ENCODE data around the gene NEO1. TPM values are rescaled to one million over a fixed set of nuclear protein-coding genes. Genes with fewer than 3 reads are reported as not detected.

NEO1 gene
- total RNA-seq, 1 donor from 2014 or later = 30.3 TPM

- Mint-ChIP-seq H3K4me3 (ENCODE audit: unreplicated experiment) (no peak overlapping the region), H3K9me3 (ENCODE audit: unreplicated experiment) (no peaks in the 10 kb centered on the region), H3K36me3 (ENCODE audit: low read depth, unreplicated experiment) (peaks cover 5% of the 10 kb centered on the region), H3K4me1 (ENCODE audit: low read depth, unreplicated experiment) (peaks cover 11% of the 10 kb centered on the region), H3K27ac (ENCODE audit: unreplicated experiment) (no peak overlapping the region), H3K27me3 (ENCODE audit: low read depth, unreplicated experiment) (no peaks in the 10 kb centered on the region)
- no peak for TF ChIP-seq EZH2 (IDR thresholded peaks at IDR 0.05; ENCODE audit: insufficient read depth, low read length)
- TF ChIP-seq, protein P1, sequence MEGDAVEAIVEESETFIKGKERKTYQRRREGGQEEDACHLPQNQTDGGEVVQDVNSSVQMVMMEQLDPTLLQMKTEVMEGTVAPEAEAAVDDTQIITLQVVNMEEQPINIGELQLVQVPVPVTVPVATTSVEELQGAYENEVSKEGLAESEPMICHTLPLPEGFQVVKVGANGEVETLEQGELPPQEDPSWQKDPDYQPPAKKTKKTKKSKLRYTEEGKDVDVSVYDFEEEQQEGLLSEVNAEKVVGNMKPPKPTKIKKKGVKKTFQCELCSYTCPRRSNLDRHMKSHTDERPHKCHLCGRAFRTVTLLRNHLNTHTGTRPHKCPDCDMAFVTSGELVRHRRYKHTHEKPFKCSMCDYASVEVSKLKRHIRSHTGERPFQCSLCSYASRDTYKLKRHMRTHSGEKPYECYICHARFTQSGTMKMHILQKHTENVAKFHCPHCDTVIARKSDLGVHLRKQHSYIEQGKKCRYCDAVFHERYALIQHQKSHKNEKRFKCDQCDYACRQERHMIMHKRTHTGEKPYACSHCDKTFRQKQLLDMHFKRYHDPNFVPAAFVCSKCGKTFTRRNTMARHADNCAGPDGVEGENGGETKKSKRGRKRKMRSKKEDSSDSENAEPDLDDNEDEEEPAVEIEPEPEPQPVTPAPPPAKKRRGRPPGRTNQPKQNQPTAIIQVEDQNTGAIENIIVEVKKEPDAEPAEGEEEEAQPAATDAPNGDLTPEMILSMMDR (IDR thresholded peaks at IDR 0.05; ENCODE audit: insufficient read depth, low read depth, low read length) = no peak
- H4K20me1 ChIP-seq (ENCODE audit: insufficient read depth, low read length) = no peaks in the 10 kb centered on the region
- no peak overlapping the region for H3K27ac ChIP-seq (ENCODE audit: low read depth, low read length)
- no peaks in the 10 kb centered on the region for H3K27me3 ChIP-seq (ENCODE audit: insufficient read depth, low read length)
- no peaks in the 10 kb centered on the region for H3K36me3 ChIP-seq (ENCODE audit: insufficient read depth, low read length)
- H3K9ac ChIP-seq (ENCODE audit: low read length) = no peak overlapping the region
- DNase-seq (ENCODE audit: low read depth) (no peak), FAIRE-seq (no peak)
- H3K4me2 ChIP-seq (ENCODE audit: low read length) = no peak overlapping the region
- H3K4me1 ChIP-seq (ENCODE audit: insufficient read depth, low read length) = peaks cover 7% of the 10 kb centered on the region
- no peak overlapping the region for H3K4me3 ChIP-seq (ENCODE audit: insufficient read depth, low read depth, low read length)
- H2AFZ ChIP-seq (ENCODE audit: low read depth, low read length) = no peak overlapping the region
- no peaks in the 10 kb centered on the region for H3K79me2 ChIP-seq (ENCODE audit: insufficient read depth, low read length)
- no peaks in the 10 kb centered on the region for H3K9me3 ChIP-seq (ENCODE audit: insufficient read depth, low read depth, low read length)
Observed at GRCh38 chr15:73228128-73228646, 175.9 kb downstream of the NEO1 start.

- no peak for FAIRE-seq
- no peak overlapping the region for H3K9ac ChIP-seq (ENCODE audit: low read length)
Observed at GRCh38 chr15:73231661-73232419, 179.6 kb downstream of the NEO1 start.

More at GRCh38 chr15:73231661-73232419, 179.6 kb downstream of the NEO1 start:
- H3K4me3 ChIP-seq (ENCODE audit: insufficient read depth, low read depth, low read length) = no peak overlapping the region
- no peaks in the 10 kb centered on the region for H3K9me3 Mint-ChIP-seq (ENCODE audit: unreplicated experiment)
- H3K36me3 ChIP-seq (ENCODE audit: insufficient read depth, low read length) = no peaks in the 10 kb centered on the region
- no peak overlapping the region for H2AFZ ChIP-seq (ENCODE audit: low read depth, low read length)
- no peak overlapping the region for H3K4me3 Mint-ChIP-seq (ENCODE audit: unreplicated experiment)
- no peaks in the 10 kb centered on the region for H3K4me1 ChIP-seq (ENCODE audit: insufficient read depth, low read length)
- DNase-seq (ENCODE audit: low read depth) = peak; percentile 39
- no peaks in the 10 kb centered on the region for H4K20me1 ChIP-seq (ENCODE audit: insufficient read depth, low read length)
- no peak overlapping the region for H3K27ac Mint-ChIP-seq (ENCODE audit: unreplicated experiment)
- no peak overlapping the region for H3K4me2 ChIP-seq (ENCODE audit: low read length)
- H3K27ac ChIP-seq (ENCODE audit: low read depth, low read length) = no peak overlapping the region
- H3K79me2 ChIP-seq (ENCODE audit: insufficient read depth, low read length) = no peaks in the 10 kb centered on the region
- TF ChIP-seq, protein P1 (IDR thresholded peaks at IDR 0.05; ENCODE audit: insufficient read depth, low read depth, low read length) = no peak
- no peak for TF ChIP-seq EZH2 (IDR thresholded peaks at IDR 0.05; ENCODE audit: insufficient read depth, low read length)
- H3K9me3 ChIP-seq (ENCODE audit: insufficient read depth, low read depth, low read length) = no peaks in the 10 kb centered on the region
- peaks cover 19% of the 10 kb centered on the region for H3K4me1 Mint-ChIP-seq (ENCODE audit: low read depth, unreplicated experiment)
- no peaks in the 10 kb centered on the region for H3K36me3 Mint-ChIP-seq (ENCODE audit: low read depth, unreplicated experiment)
- no peaks in the 10 kb centered on the region for H3K27me3 Mint-ChIP-seq (ENCODE audit: low read depth, unreplicated experiment)
- H3K27me3 ChIP-seq (ENCODE audit: insufficient read depth, low read length) = no peaks in the 10 kb centered on the region
